GM23338 (cell line): ENCODE measurements around the gene RNF32. TPM values are rescaled to one million over a fixed set of nuclear protein-coding genes. Genes with fewer than 3 reads are reported as not detected.

Source experiments
- ATAC-seq: fragments of 200-7000 bp; cut with Tn5 transposase; 3 replicates; pipeline ENCODE4 v1.9.1; 2020
- DNase-seq: peaks from one replicate; pipeline ENCODE4 v3.0.0-alpha.2; 2015; ENCODE audit warnings: low spot score
- H2AFZ ChIP-seq: fragments of 200-600 bp; sonication (generic); 2 replicates; pipeline ENCODE4 v1.8.0; 2016; ENCODE audit warnings: antibody characterized with exemption, mild to moderate bottlenecking, moderate library complexity
- H3F3A ChIP-seq: fragments of 200-600 bp; sonication (generic); replicated peaks from 2 replicates; pipeline ENCODE4 v1.8.0; 2017; ENCODE audit warnings: antibody characterized with exemption, mixed run types, low read depth
- H3K27ac ChIP-seq: fragments of 200-600 bp; sonication (generic); 2 replicates; pipeline ENCODE4 v1.6.1; 2016; ENCODE audit warnings: low read depth
- H3K27me3 ChIP-seq: fragments of 200-600 bp; sonication (generic); 2 replicates; pipeline ENCODE4 v1.8.0; 2016; ENCODE audit warnings: mild to moderate bottlenecking, mixed run types, moderate library complexity; ENCODE audit not compliant: insufficient read depth
- H3K36me3 ChIP-seq: fragments of 200-600 bp; sonication (generic); 2 replicates; pipeline ENCODE4 v1.8.0; 2016; ENCODE audit warnings: mild to moderate bottlenecking; ENCODE audit not compliant: insufficient read depth
- H3K4me1 ChIP-seq: fragments of 200-600 bp; sonication (generic); 2 replicates; pipeline ENCODE4 v1.8.0; 2016; ENCODE audit warnings: mild to moderate bottlenecking, moderate library complexity; ENCODE audit not compliant: insufficient read depth
- H3K4me2 ChIP-seq: fragments of 200-600 bp; sonication (generic); 2 replicates; pipeline ENCODE4 v1.7.1; 2017; ENCODE audit warnings: mixed run types
- H3K4me3 ChIP-seq: fragments of 200-600 bp; sonication (generic); 2 replicates; pipeline ENCODE4 v1.6.1; 2016; ENCODE audit warnings: mixed run types
- H3K79me2 ChIP-seq: fragments of 200-600 bp; sonication (generic); replicated peaks from 2 replicates; pipeline ENCODE4 v1.8.0; 2017; ENCODE audit warnings: mild to moderate bottlenecking; ENCODE audit not compliant: insufficient read depth
- H3K9me2 ChIP-seq: fragments of 200-600 bp; sonication (generic); 2 replicates; pipeline ENCODE4 v1.8.0; 2017; ENCODE audit not compliant: insufficient read depth
- H4K20me1 ChIP-seq: fragments of 200-600 bp; sonication (generic); replicated peaks from 2 replicates; pipeline ENCODE4 v1.8.0; 2017; ENCODE audit warnings: mild to moderate bottlenecking; ENCODE audit not compliant: insufficient read depth
- H3K27ac Mint-ChIP-seq: 2 replicates; pipeline ENCODE4 v1.8.0; 2020; ENCODE audit warnings: inconsistent platforms, mild to moderate bottlenecking, moderate library complexity, mixed read lengths
- H3K27me3 Mint-ChIP-seq: 3 replicates; pipeline ENCODE4 v1.8.0; 2022; ENCODE audit warnings: low read depth, mild to moderate bottlenecking, moderate library complexity, mixed read lengths, inconsistent platforms; ENCODE audit not compliant: insufficient read depth, poor library complexity
- H3K36me3 Mint-ChIP-seq: 3 replicates; pipeline ENCODE4 v1.8.0; 2021; ENCODE audit warnings: low read depth, mild to moderate bottlenecking, inconsistent platforms, moderate library complexity, mixed read lengths
- H3K4me1 Mint-ChIP-seq: 3 replicates; pipeline ENCODE4 v1.8.0; 2020; ENCODE audit warnings: mild to moderate bottlenecking, inconsistent platforms, mixed read lengths
- H3K4me3 Mint-ChIP-seq: 3 replicates; pipeline ENCODE4 v1.8.0; 2021; ENCODE audit warnings: moderate library complexity, mild to moderate bottlenecking, inconsistent platforms, mixed read lengths
- H3K9me3 Mint-ChIP-seq: 3 replicates; pipeline ENCODE4 v1.8.0; 2020; ENCODE audit warnings: moderate library complexity, mild to moderate bottlenecking, inconsistent platforms, mixed read lengths
- CREB1 ChIP-seq: fragments of 250-450 bp; sonication (Bioruptor Pico); IDR thresholded peaks from 2 replicates; pipeline ENCODE4 v1.5.0; 2020; ENCODE audit warnings: low read depth, mild to moderate bottlenecking, moderate library complexity
- CTCF ChIP-seq, 2 experiments: fragments of 200-600 bp in 1 of 2; sonication (generic) in 1 of 2; conservative IDR thresholded peaks; 2 replicates each; pipeline versions ENCODE4 v1.5.1 to v1.6.1; 2016 to 2017; ENCODE audit warnings: antibody characterized with exemption in 2 of 2, low read depth in 2 of 2, mild to moderate bottlenecking in 2 of 2, moderate library complexity in 1 of 2
- ETS1 ChIP-seq: IDR thresholded peaks from 2 replicates; pipeline ENCODE4 v1.6.1; 2016; ENCODE audit warnings: antibody characterized with exemption
- EZH2 ChIP-seq: fragments of 200-600 bp; sonication (generic); IDR thresholded peaks from one replicate; pipeline ENCODE4 v1.8.0; 2017; ENCODE audit warnings: antibody characterized with exemption, mild to moderate bottlenecking, low read depth; ENCODE audit not compliant: unreplicated experiment
- EZH2phosphoT487 ChIP-seq: fragments of 200-600 bp; sonication (generic); IDR thresholded peaks from one replicate; pipeline ENCODE4 v1.8.1; 2018; ENCODE audit warnings: antibody characterized with exemption; ENCODE audit not compliant: unreplicated experiment
- JUNB ChIP-seq: IDR thresholded peaks from one replicate; pipeline ENCODE4 v1.6.1; 2016; ENCODE audit warnings: antibody characterized with exemption; ENCODE audit not compliant: unreplicated experiment
- NANOG ChIP-seq: IDR thresholded peaks from 2 replicates; pipeline ENCODE4 v1.6.1; 2016; ENCODE audit warnings: antibody characterized with exemption, borderline replicate concordance
- POLR2AphosphoS5 ChIP-seq: IDR thresholded peaks from 2 replicates; pipeline ENCODE4 v1.6.1; 2016; ENCODE audit warnings: antibody characterized with exemption, low read depth
- REST ChIP-seq: IDR thresholded peaks from one replicate; pipeline ENCODE4 v1.6.1; 2018; ENCODE audit warnings: antibody characterized with exemption; ENCODE audit not compliant: unreplicated experiment
- STAT1 ChIP-seq: IDR thresholded peaks from one replicate; pipeline ENCODE4 v1.6.1; 2016; ENCODE audit warnings: antibody characterized with exemption; ENCODE audit not compliant: unreplicated experiment
- ZNF114 ChIP-seq: fragments of 250-450 bp; sonication (Bioruptor Pico); IDR thresholded peaks from 2 replicates; pipeline ENCODE4 v1.5.0; 2020; ENCODE audit warnings: mild to moderate bottlenecking, moderate library complexity
- ZNF331 ChIP-seq: fragments of 250-450 bp; sonication (Bioruptor Pico); IDR thresholded peaks from 2 replicates; pipeline ENCODE4 v1.5.0; 2020; ENCODE audit warnings: low read depth, mild to moderate bottlenecking, moderate library complexity
- ZNF462 ChIP-seq: fragments of 250-450 bp; sonication (Bioruptor Pico); IDR thresholded peaks from 2 replicates; pipeline ENCODE4 v1.5.0; 2020; ENCODE audit warnings: mild to moderate bottlenecking, moderate library complexity
- polyA plus RNA-seq: library from polyadenylated mRNA; unstranded; fragments of >200 nt; fragmentation: Nextera tagmentation; extraction: Ambion mirVana; gene quantifications from 2 replicates; pipeline ENCODE4 v1.2.1, GENCODE V29; 2016
- total RNA-seq: library from RNA; depleted of rRNA; stranded (reverse); fragments of >200 nt; shearing (Covaris generic); gene quantifications from 2 replicates; pipeline ENCODE4 v1.2.3, GENCODE V29; 2014

The RNF32 gene
- total and polyA plus RNA-seq, 2 experiments from 2014 or later, result 0.56 to 2.0 TPM

- H3K4me3 Mint-ChIP-seq, result no peak overlapping the region
- DNase-seq, result no peak
- peaks cover 19% of the 10 kb centered on the region for H3K4me1 Mint-ChIP-seq
- TF ChIP-seq CTCF (conservative IDR thresholded peaks at IDR 0.05; ENCODE audit: low read depth in 2 of 2), result no peak
- TF ChIP-seq NANOG, result no peak
- TF ChIP-seq JUNB, result no peak
- no peak for TF ChIP-seq EZH2phosphoT487
- TF ChIP-seq REST, result no peak
- TF ChIP-seq ZNF462 (CRISPR knock-in tag), result no peak
- TF ChIP-seq ZNF331 (CRISPR knock-in tag), result no peak
- no peak for TF ChIP-seq CREB1 (CRISPR knock-in tag)
- TF ChIP-seq POLR2AphosphoS5, result no peak
- no peak for TF ChIP-seq ETS1
- TF ChIP-seq STAT1, result no peak
- TF ChIP-seq EZH2, result no peak
- no peak for TF ChIP-seq ZNF114 (CRISPR knock-in tag)
- H3K27ac Mint-ChIP-seq, result no peak overlapping the region
- no peaks in the 10 kb centered on the region for H3K36me3 Mint-ChIP-seq
- no peaks in the 10 kb centered on the region for H3K36me3 ChIP-seq
- H3K9me2 ChIP-seq, result no peaks in the 10 kb centered on the region
- no peaks in the 10 kb centered on the region for H3K79me2 ChIP-seq
- no peaks in the 10 kb centered on the region for H3K27me3 ChIP-seq
- no peaks in the 10 kb centered on the region for H3F3A ChIP-seq
- ATAC-seq, result no peak
- no peaks in the 10 kb centered on the region for H3K4me1 ChIP-seq
- no peak overlapping the region for H3K4me3 ChIP-seq
- no peaks in the 10 kb centered on the region for H3K9me3 Mint-ChIP-seq
- no peaks in the 10 kb centered on the region for H4K20me1 ChIP-seq
- H3K4me2 ChIP-seq, result no peak overlapping the region
- H3K27ac ChIP-seq, result no peak overlapping the region
- no peak overlapping the region for H2AFZ ChIP-seq
- peaks cover 6% of the 10 kb centered on the region for H3K27me3 Mint-ChIP-seq
Observed at GRCh38 chr7:156604836-156605695, 35.5 kb upstream of the RNF32 start.
